HepG2 (cell line): Measurements from ENCODE around the gene KRTAP25-1.

Source experiments
- ATF1 ChIP-seq: IDR thresholded peaks from 2 replicates; pipeline ENCODE4 v1.6.1; 2016; ENCODE audit warnings: mild to moderate bottlenecking, control low read depth
- BHLHE40 ChIP-seq: IDR thresholded peaks from 2 replicates; pipeline ENCODE4 v1.6.1; 2011; ENCODE audit warnings: low read length, improper control_type of control experiment
- ELK4 ChIP-seq: sonication (generic); formaldehyde crosslinking; IDR thresholded peaks from 2 replicates; pipeline ENCODE4 v1.9.0; 2021; ENCODE audit warnings: missing genetic modification reagents, borderline replicate concordance
- EP300 ChIP-seq, 3 experiments: sonication (generic) in 1 of 3; formaldehyde crosslinking in 1 of 3; IDR thresholded peaks; 2 replicates each; pipeline versions ENCODE4 v1.5.1 to v1.6.1; 2011 to 2020; ENCODE audit warnings: low read depth in 2 of 3, low read length in 2 of 3, borderline replicate concordance in 1 of 3, improper control_type of control experiment in 1 of 3, mild to moderate bottlenecking in 1 of 3, missing genetic modification reagents in 1 of 3, moderate library complexity in 1 of 3
- PBX2 ChIP-seq: IDR thresholded peaks from 2 replicates; pipeline ENCODE4 v1.6.1; 2016; ENCODE audit warnings: control low read depth
- POLR2AphosphoS5 ChIP-seq: IDR thresholded peaks from 2 replicates; pipeline ENCODE4 v1.6.1; 2012; ENCODE audit warnings: low read depth, low read length
- ZNF24 ChIP-seq: fragments of 450-650 bp; IDR thresholded peaks from 2 replicates; pipeline ENCODE4 v1.6.1; 2017; ENCODE audit warnings: antibody characterized with exemption, mild to moderate bottlenecking
- ZNF598 ChIP-seq: sonication (generic); formaldehyde crosslinking; IDR thresholded peaks from 2 replicates; pipeline ENCODE4 v1.5.1; 2020; ENCODE audit warnings: mild to moderate bottlenecking, missing genetic modification reagents, borderline replicate concordance

GRCh38 chr21:30320215-30320614, 30.9 kb upstream of the KRTAP25-1 start, which contains the start of gene KRTAP26-1:
- TF ChIP-seq PBX2 (CRISPR knock-in tag), result no peak
- no peak for TF ChIP-seq ZNF598 (CRISPR knock-in tag)
- no peak for TF ChIP-seq EP300 (IDR thresholded peaks at IDR 0.05; ENCODE audit: low read depth in 2 of 2, low read length in 2 of 2)
- TF ChIP-seq EP300 (CRISPR knock-in tag; IDR thresholded peaks at IDR 0.05; ENCODE audit: borderline replicate concordance), result no peak
- no peak for TF ChIP-seq BHLHE40
- TF ChIP-seq ZNF24, result no peak
- TF ChIP-seq ATF1, result no peak
- no peak for TF ChIP-seq ELK4 (CRISPR knock-in tag)
- no peak for TF ChIP-seq POLR2AphosphoS5
